ENCODE results near the gene PCBD1.

- TF ChIP-seq YY1 (IDR thresholded peaks at IDR 0.05; ENCODE audit: insufficient read depth, insufficient read length) (no peak), SUZ12 (IDR thresholded peaks at IDR 0.05; ENCODE audit: extremely low read depth, insufficient read depth, insufficient read length) (no peak), ZNF274 (IDR thresholded peaks at IDR 0.05; ENCODE audit: low read depth, low read length) (no peak)
These were observed 52.0 kb downstream of the PCBD1 start for GRCh38 chr10:70836319-70836718.

Measured in NT2/D1 (cell line).